ENCODE data around the gene SLC34A1. TPM values are rescaled to one million over a fixed set of nuclear protein-coding genes. Genes with fewer than 3 reads are reported as not detected.
A peak's percentile ranks its signal among the peaks of the same experiment; 100 is the strongest.

The SLC34A1 gene
- total RNA-seq, 1 donor from 2014 or later, result not detected

GRCh38 chr5:177366528-177367322, 17.5 kb upstream of the SLC34A1 start:
- Mint-ChIP-seq H3K27ac (ENCODE audit: unreplicated experiment) (peak overlapping the region; percentile 97), H3K4me3 (ENCODE audit: unreplicated experiment) (peak overlapping the region; percentile 88), H3K4me1 (ENCODE audit: low read depth) (peaks cover 27% of the 10 kb centered on the region), H3K9me3 (ENCODE audit: low read depth) (no peaks in the 10 kb centered on the region), H3K27me3 (ENCODE audit: low read depth) (no peaks in the 10 kb centered on the region), H3K36me3 (ENCODE audit: low read depth) (no peaks in the 10 kb centered on the region)
- TF ChIP-seq, protein P1, sequence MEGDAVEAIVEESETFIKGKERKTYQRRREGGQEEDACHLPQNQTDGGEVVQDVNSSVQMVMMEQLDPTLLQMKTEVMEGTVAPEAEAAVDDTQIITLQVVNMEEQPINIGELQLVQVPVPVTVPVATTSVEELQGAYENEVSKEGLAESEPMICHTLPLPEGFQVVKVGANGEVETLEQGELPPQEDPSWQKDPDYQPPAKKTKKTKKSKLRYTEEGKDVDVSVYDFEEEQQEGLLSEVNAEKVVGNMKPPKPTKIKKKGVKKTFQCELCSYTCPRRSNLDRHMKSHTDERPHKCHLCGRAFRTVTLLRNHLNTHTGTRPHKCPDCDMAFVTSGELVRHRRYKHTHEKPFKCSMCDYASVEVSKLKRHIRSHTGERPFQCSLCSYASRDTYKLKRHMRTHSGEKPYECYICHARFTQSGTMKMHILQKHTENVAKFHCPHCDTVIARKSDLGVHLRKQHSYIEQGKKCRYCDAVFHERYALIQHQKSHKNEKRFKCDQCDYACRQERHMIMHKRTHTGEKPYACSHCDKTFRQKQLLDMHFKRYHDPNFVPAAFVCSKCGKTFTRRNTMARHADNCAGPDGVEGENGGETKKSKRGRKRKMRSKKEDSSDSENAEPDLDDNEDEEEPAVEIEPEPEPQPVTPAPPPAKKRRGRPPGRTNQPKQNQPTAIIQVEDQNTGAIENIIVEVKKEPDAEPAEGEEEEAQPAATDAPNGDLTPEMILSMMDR (IDR thresholded peaks at IDR 0.05), result no peak
- no peak for DNase-seq (ENCODE audit: low spot score)

DNA sequence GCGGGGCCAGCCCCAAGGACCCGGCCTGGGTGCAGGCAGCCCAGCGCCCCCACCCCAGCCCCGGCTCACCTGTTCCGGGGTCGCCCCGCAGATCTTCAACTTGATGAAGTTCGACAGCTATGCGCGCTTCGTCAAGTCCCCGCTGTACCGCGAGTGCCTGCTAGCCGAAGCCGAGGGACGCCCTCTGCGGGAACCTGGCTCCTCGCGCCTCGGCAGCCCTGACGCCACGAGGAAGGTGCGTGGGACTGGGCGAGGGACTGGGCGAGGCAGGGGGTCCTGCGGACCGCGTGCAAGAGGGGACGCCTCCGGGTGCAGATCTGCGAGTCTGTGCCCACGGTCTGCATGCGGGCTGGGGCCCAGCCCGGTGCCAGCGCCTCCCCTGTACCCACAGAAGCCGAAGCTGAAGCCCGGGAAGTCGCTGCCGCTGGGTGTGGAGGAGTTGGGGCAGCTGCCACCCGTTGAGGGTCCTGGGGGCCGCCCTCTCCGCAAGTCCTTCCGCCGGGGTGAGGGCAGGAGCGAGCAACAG, 16.8 kb upstream of the SLC34A1 start:
- H3K27me3 Mint-ChIP-seq (ENCODE audit: low read depth), result no peaks in the 10 kb centered on the region
- DNase-seq (ENCODE audit: low spot score), result no peak
- TF ChIP-seq, protein P1 (IDR thresholded peaks at IDR 0.05), result peak; percentile 36
- peaks cover 27% of the 10 kb centered on the region for H3K4me1 Mint-ChIP-seq (ENCODE audit: low read depth)
- no peaks in the 10 kb centered on the region for H3K9me3 Mint-ChIP-seq (ENCODE audit: low read depth)
- H3K36me3 Mint-ChIP-seq (ENCODE audit: low read depth), result no peaks in the 10 kb centered on the region
- no peak overlapping the region for H3K27ac Mint-ChIP-seq (ENCODE audit: unreplicated experiment)
- H3K4me3 Mint-ChIP-seq (ENCODE audit: unreplicated experiment), result peak overlapping the region; percentile 88

DNA sequence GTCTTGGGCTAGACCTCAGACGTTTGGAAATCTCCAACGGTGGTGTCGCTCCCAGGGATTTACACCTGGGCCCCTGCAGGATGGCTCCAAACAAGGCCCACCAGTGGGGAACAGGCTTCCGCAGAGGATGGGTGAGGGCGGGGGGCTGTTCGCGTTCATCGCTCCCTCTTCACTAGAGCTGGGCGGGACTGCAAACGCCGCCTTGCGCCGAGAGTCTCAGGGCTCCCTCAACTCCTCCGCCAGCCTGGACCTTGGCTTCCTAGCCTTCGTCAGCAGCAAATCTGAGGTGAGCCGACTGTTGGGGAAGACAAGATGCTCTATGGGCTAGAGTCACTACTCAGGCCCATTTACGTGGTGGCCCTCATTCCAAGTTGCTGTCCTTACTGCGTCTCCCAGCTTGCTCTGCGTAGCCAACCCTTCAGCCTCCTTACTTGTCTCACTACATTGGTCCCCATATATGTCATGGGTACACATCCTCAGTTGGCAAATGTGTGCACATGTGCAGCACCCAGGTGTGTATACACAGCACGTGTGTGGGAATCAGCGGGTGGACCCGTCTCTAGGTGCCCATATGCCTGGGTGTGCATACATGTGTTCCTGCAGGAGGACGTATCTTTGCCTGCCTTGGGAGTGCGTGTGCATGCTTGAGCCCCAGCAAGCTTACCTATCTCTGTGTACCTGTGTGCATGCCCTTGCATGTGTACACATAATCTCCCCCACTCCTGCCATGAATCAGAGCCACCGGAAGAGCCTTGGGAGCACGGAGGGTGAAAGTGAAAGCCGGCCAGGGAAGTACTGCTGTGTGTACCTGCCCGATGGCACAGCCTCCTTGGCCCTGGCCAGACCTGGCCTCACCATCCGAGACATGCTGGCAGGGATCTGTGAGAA, 16.0 kb upstream of the SLC34A1 start:
- Mint-ChIP-seq H3K27me3 (ENCODE audit: low read depth) (no peaks in the 10 kb centered on the region), H3K4me1 (ENCODE audit: low read depth) (peaks cover 27% of the 10 kb centered on the region), H3K36me3 (ENCODE audit: low read depth) (no peaks in the 10 kb centered on the region), H3K9me3 (ENCODE audit: low read depth) (no peaks in the 10 kb centered on the region), H3K4me3 (ENCODE audit: unreplicated experiment) (no peak overlapping the region), H3K27ac (ENCODE audit: unreplicated experiment) (no peak overlapping the region)
- DNase-seq (ENCODE audit: low spot score), result no peak
- TF ChIP-seq, protein P1 (IDR thresholded peaks at IDR 0.05), result no peak

DNA sequence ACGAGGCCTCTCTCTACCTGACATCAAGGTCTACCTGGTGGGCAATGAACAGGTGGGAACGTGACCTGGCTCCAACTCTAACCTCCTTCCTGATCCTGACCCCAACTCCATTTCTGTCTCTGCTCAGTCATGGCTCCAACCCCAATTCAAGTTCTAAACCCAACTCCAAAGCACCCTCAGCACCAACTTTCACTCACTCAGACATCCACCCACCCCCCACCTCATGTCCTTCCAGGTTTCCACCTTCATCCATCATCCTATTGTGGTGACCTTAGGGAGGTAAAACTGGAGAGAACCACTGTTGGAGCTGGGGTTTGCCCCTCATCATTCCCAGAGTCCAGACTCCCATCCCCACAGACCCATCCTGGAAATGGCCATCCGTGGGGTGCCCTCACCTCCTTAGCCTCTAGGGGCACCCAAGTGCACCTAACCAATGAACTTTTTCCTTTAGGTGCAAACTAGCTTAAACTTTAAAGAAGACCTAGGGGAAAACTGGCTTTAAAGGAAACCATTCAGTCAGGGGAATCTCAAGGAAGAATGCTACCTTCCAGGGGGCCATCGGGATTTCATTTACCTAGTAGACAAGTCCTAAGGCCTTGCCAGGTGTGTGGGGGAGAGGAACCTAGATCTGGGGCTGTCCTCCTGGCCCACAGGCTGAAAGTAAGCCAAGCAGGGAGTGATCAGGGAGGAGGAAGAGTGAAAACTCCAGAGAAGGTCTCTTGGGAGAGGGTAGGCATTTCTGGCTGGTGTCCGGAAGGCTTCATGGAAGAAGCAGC, 15.2 kb upstream of the SLC34A1 start:
- H3K27ac Mint-ChIP-seq (ENCODE audit: unreplicated experiment), result peak overlapping the region; percentile 77
- no peaks in the 10 kb centered on the region for H3K27me3 Mint-ChIP-seq (ENCODE audit: low read depth)
- H3K4me3 Mint-ChIP-seq (ENCODE audit: unreplicated experiment), result peak overlapping the region; percentile 5
- peaks cover 27% of the 10 kb centered on the region for H3K4me1 Mint-ChIP-seq (ENCODE audit: low read depth)
- no peak for DNase-seq (ENCODE audit: low spot score)
- no peaks in the 10 kb centered on the region for H3K36me3 Mint-ChIP-seq (ENCODE audit: low read depth)
- TF ChIP-seq, protein P1 (IDR thresholded peaks at IDR 0.05), result peak; percentile 72
- H3K9me3 Mint-ChIP-seq (ENCODE audit: low read depth), result no peaks in the 10 kb centered on the region

Data from chondrocyte (in vitro differentiated cells).